ENCODE data around the gene KBTBD8. TPM values are rescaled to one million over a fixed set of nuclear protein-coding genes. Genes with fewer than 3 reads are reported as not detected.

Gene KBTBD8
- total RNA-seq, 4 donors from 2014 or later: 1.1 to 8.0 (median 1.6) TPM

DNA sequence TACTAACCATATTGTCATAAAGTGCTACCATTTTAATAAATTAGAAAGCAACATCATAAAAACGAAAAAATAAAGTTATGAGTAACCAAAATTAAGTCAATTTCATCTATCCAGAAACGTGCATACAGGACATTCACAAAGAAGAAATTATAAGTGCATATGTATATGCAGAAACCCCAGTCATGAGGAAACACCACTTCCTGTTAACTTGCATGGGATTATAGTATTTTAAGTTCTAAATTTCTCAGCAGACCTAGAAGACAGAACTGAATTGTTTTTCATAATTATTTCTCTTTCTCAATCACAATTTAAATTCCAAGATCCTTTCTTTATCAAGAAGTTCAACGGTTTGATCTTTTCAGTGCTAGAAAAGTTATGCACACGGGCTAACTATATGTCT lies 1.4 kb upstream of the KBTBD8 start:
- no peak for ATAC-seq
- in situ Hi-C loops (cut with MboI; ENCODE audit: low sequenced_read_pairs in 4 of 4): no loop called here

DNA sequence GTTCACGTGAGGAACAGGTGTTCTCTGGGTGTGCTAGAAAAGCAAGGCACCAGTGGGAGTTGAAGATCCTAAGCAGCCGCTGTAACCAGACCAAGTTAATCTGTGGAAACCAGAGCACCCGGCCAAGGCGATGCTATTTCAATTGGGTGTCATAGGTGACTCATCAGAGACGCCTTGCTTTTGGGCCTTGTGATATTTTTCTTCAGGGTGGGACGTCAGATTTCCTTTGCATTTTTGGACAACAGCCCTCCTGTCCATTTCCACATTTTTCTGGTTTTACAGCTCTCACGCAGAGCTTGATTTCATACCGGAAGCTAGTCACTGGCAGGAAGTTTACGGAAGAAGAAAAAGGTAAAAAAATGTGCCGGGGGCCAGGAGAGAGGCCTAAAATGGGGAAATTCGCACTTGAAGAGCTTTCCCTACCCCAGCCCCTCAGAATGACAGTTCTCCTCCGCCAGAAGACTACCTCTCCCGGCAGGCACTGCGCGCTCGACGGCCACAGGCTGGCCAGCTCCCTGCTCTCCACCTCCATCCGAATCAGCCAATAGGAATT lies 471 bp upstream of the KBTBD8 start:
- Histone ChIP-seq H3K4me1 (peaks cover 14 to 19% of the 10 kb centered on the region in 2 donors), H3K27ac (peak overlapping the region; percentile 47 to 68 (median 66)), H3K27me3 (peaks cover 0 to 4% (median 0%) of the 10 kb centered on the region in 3 donors), H3K9me3 (no peaks in the 10 kb centered on the region), H3K4me3 (peak overlapping the region; percentile 78 to 84 (median 80)), H3K36me3 (no peaks in the 10 kb centered on the region)
- DNase-seq (peak; percentile 2 to 27), ATAC-seq (peak; percentile 27 to 37)
- intact Hi-C loops (cut with DNase I; ENCODE audit: low total_unique reads) (loop anchor here (1.0 to 5.0 kb wide), 3 partner anchors 496 to 775 kb away; partner anchors contain the start of genes LRIG1 and SUCLG2), in situ Hi-C loops (cut with MboI; ENCODE audit: low sequenced_read_pairs in 4 of 4) (no loop called here)
- TF ChIP-seq, protein P1, sequence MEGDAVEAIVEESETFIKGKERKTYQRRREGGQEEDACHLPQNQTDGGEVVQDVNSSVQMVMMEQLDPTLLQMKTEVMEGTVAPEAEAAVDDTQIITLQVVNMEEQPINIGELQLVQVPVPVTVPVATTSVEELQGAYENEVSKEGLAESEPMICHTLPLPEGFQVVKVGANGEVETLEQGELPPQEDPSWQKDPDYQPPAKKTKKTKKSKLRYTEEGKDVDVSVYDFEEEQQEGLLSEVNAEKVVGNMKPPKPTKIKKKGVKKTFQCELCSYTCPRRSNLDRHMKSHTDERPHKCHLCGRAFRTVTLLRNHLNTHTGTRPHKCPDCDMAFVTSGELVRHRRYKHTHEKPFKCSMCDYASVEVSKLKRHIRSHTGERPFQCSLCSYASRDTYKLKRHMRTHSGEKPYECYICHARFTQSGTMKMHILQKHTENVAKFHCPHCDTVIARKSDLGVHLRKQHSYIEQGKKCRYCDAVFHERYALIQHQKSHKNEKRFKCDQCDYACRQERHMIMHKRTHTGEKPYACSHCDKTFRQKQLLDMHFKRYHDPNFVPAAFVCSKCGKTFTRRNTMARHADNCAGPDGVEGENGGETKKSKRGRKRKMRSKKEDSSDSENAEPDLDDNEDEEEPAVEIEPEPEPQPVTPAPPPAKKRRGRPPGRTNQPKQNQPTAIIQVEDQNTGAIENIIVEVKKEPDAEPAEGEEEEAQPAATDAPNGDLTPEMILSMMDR (IDR thresholded peaks at IDR 0.05 in 4 of 5, conservative IDR thresholded peaks at IDR 0.05 in 1 of 5): no peak
- no peak for TF ChIP-seq POLR2A (IDR thresholded peaks at IDR 0.05)

More for the DNA sequence above, 1.4 kb upstream of the KBTBD8 start:
- TF ChIP-seq, protein P1 (IDR thresholded peaks at IDR 0.05 in 4 of 5, conservative IDR thresholded peaks at IDR 0.05 in 1 of 5): no peak
- TF ChIP-seq POLR2A (IDR thresholded peaks at IDR 0.05): no peak
- H3K36me3 ChIP-seq: no peaks in the 10 kb centered on the region
- no peak for DNase-seq
- peaks cover 0 to 4% (median 0%) of the 10 kb centered on the region in 3 donors for H3K27me3 ChIP-seq
- peaks cover 14 to 19% of the 10 kb centered on the region in 2 donors for H3K4me1 ChIP-seq
- no peaks in the 10 kb centered on the region for H3K9me3 ChIP-seq
- no peak overlapping the region for H3K4me3 ChIP-seq
- intact Hi-C loops (cut with DNase I; ENCODE audit: low total_unique reads): loop anchor here (5.0 kb wide), 1 partner anchor 656 kb away; the partner anchor contains the start of gene SUCLG2
- no peak overlapping the region for H3K27ac ChIP-seq

DNA sequence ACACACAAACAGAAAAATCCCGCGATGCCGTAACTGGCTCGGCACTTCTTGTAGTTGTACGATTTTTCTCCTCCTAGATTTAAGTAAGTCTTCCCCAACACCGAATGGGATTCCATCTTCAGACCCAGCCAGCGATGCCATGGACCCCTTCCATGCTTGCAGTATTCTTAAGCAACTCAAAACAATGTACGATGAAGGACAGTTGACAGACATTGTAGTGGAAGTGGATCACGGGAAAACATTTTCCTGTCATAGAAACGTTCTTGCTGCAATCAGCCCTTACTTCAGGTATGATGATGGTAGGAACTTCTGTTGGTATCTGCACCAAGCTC lies 763 bp downstream of the KBTBD8 start:
- no peaks in the 10 kb centered on the region for H3K9me3 ChIP-seq
- H3K4me1 ChIP-seq: peaks cover 14 to 19% of the 10 kb centered on the region in 2 donors
- TF ChIP-seq POLR2A (IDR thresholded peaks at IDR 0.05): no peak
- H3K36me3 ChIP-seq: peaks cover 0 to 7% of the 10 kb centered on the region in 2 donors
- peak overlapping the region; percentile 78 to 84 (median 82) for H3K4me3 ChIP-seq
- ATAC-seq (no peak), DNase-seq (no peak)
- H3K27me3 ChIP-seq: peaks cover 0 to 4% (median 0%) of the 10 kb centered on the region in 3 donors
- in situ Hi-C loops (cut with MboI; ENCODE audit: low sequenced_read_pairs in 4 of 4): no loop called here
- H3K27ac ChIP-seq: peak overlapping the region; percentile 63 to 73 (median 68)
- intact Hi-C loops (cut with DNase I; ENCODE audit: low total_unique reads): loop anchor here (1.0 to 5.0 kb wide), 3 partner anchors 498 to 776 kb away; partner anchors contain the start of genes LRIG1 and SUCLG2

DNA sequence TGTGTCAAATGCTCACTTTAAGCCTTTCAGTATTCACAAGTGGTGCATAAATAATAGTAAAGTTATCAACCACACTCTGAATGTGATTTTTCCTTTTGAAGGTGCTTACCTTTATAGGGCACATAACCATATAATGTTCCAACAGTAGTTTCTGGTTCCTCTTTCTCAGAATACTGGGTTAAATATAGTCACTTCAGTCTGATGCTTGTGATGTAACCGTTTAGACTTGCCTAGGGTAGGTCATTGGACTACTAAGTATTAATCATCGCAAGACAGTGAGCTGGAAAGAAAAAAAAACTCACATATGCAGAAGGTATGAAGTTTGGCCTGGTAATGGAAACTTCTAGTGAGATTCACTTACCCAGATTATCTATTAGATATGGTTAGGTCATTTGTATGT lies 1.9 kb downstream of the KBTBD8 start:
- peak overlapping the region in 3 of 4 donors; percentile 15 to 73 (median 27) for H3K27ac ChIP-seq
- no peak for ATAC-seq

More for the DNA sequence above, 1.9 kb downstream of the KBTBD8 start:
- in situ Hi-C loops (cut with MboI; ENCODE audit: low sequenced_read_pairs in 4 of 4): no loop called here
- no peak for DNase-seq
- TF ChIP-seq, protein P1 (IDR thresholded peaks at IDR 0.05 in 4 of 5, conservative IDR thresholded peaks at IDR 0.05 in 1 of 5): no peak
- peak in 1 of 2 donors; percentile 11 for TF ChIP-seq POLR2A (IDR thresholded peaks at IDR 0.05)
- H3K36me3 ChIP-seq: peaks cover 0 to 9% of the 10 kb centered on the region in 2 donors
- H3K27me3 ChIP-seq: peaks cover 0 to 4% (median 0%) of the 10 kb centered on the region in 3 donors
- no peaks in the 10 kb centered on the region for H3K9me3 ChIP-seq
- H3K4me3 ChIP-seq: no peak overlapping the region
- intact Hi-C loops (cut with DNase I; ENCODE audit: low total_unique reads): no loop called here
- peaks cover 14 to 19% of the 10 kb centered on the region in 2 donors for H3K4me1 ChIP-seq
